HG02623 (cell line): ENCODE measurements around the gene NCAM2.

ENCODE experiments used
- ATAC-seq: cut with Tn5 transposase; IDR thresholded peaks from one replicate; pipeline ENCODE4 v1.9.1; 2021; ENCODE audit warnings: moderate library complexity; ENCODE audit not compliant: unreplicated experiment

The NCAM2 gene

DNA sequence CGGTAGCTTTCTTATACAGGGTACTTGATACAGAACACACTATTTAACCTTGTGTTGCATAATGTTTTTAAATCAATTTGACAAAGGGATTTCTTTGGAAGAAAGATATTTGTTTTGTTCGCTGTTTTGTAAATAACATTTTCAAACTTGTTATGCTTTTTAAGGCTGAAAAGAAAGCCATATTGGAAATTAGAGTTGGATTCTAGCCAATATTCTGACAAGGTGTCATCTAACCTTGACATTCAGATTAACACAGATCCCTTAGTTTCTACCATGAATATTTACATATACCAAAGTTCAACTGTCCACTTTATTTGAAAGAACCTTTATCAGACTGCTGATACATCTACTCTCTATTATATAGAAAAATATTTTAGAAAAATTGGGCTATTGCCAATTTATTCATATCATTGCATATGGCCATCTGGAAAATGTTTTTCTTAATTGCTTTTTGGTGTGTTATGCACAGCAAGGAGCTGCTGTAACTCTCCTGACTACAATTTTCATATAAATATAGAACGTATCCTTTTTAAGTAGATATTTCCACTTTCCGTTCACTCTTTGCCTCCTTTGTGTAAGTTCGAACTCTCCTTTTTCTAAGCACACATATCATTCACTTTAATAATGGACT is 206.3 kb downstream of the NCAM2 start:
- ATAC-seq: no peak

- no peak for ATAC-seq
These were observed 207.4 kb downstream of the NCAM2 start for GRCh38 chr21:21205604-21206003.

DNA sequence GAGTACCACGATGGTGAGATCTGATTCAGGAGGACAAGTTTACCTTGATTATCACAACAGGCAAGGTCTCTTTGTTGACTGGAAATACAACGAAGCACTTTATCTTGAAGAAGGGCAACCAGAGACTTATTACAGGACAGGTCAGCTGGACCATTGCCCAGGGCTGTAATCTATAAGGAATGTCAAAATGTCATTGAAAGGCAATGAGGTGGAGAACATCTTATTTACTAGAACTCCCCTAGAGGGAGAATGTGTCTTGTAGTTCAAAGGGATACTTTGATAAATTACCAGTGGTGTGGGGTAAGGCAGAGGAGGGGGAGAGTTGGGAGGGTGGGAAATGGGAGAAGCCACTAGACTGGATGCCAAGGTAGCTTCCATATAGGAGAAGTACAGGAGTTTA is 212.3 kb downstream of the NCAM2 start:
- no peak for ATAC-seq

DNA sequence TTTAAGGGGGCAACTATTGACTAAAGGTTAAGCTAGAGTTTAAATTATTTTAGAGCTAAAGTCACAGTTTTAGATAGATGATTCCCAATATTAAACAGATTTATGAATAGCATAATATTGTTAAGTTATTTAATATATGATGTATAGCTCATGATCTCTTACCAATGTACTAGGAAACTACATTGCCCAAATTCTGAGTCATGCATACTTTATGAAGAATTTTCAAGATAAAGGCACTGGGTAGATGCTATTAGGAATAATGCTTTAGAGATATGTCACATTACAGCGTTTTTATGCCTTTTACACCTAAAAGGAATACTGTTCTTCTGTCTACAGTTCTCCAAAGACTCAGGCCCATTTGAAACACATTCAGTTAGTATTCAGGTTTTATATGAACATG is 215.1 kb downstream of the NCAM2 start:
- no peak for ATAC-seq

DNA sequence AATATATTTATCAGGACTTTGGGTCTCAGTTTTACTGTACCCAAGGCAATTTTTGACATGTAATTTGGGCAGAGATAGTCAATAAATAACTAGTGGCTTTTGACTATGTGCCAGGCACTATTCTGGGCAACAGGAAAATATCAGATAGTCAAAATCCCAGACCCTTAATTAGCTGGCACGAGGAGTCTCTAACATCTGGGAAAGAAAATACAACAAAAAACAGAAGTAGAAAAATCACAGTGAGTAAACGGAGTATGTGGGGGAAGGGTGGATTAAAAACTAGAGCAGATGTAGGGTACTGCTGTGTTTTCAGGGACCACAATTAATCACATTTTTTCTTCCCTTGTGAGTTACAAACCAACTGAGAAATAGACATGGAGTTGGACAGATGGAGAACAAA is 217.8 kb downstream of the NCAM2 start:
- no peak for ATAC-seq

GRCh38 chr21:21226472-21226871 is 228.3 kb downstream of the NCAM2 start:
- ATAC-seq: no peak

- ATAC-seq: no peak
These were observed 232.5 kb downstream of the NCAM2 start for GRCh38 chr21:21230672-21231071.

DNA sequence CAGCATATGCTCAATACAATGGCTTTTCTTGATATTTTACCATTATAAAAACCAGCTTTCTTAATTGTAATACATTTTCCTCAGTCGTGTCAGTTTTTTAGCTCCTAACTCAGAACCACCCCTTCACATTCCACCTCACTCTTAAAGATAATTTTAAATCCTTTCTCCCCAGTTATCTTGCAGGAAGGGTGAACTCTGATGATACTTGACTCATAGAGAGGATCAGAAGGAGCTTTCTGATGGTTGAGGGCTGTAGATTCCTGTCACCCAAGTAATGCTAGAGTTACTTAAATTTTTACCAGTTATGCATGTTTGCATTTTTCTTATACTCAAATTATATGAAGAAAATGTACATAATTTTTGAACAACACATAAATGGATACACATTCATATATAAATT is 233.7 kb downstream of the NCAM2 start:
- no peak for ATAC-seq

DNA sequence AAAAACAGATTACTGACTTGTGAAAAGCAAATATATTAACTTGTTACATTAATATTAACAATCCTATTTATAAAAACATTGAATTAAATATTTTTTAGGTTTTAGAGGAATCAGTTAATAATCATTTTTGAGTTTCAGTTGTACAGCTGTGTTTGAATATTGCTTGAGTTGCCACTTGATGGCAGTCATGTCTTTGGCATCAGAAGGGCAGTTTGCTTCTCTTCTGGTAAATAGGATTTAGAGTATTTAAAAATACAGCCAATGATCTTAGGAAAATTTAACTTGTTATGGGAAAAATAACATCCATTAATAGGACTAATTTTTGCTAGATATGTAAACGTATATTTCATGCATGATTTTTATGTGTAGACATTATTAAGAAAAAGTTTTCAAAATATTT is 234.1 kb downstream of the NCAM2 start:
- ATAC-seq: no peak

- ATAC-seq: no peak
These were observed 234.8 kb downstream of the NCAM2 start for GRCh38 chr21:21233051-21233450.

GRCh38 chr21:21236996-21237395 is 238.8 kb downstream of the NCAM2 start:
- ATAC-seq: no peak

- ATAC-seq: no peak
These were observed 240.6 kb downstream of the NCAM2 start for GRCh38 chr21:21238629-21239400.

- ATAC-seq: no peak
These were observed 243.2 kb downstream of the NCAM2 start for GRCh38 chr21:21241391-21241790.

DNA sequence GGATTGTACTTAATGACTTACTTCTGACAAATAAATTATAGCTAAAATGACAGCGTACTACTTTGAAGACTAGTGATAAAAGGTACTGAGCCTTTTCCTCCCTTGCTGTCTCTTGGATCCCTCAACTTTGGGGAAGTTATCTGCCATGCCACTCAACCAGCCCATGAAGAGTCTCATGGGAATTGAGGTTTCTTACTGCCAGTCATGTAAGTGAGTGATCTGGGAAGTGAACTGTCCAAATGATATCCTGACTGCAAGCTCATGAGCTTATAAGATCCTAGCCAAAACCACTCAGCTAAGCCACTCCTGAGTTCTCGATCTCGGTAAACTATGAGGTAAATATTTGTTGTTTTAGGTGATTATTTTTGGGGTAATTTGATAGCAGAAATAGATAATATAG is 247.8 kb downstream of the NCAM2 start:
- no peak for ATAC-seq

- no peak for ATAC-seq
These were observed 249.2 kb downstream of the NCAM2 start for GRCh38 chr21:21247424-21247823.

GRCh38 chr21:21262048-21262447 is 263.8 kb downstream of the NCAM2 start:
- ATAC-seq: no peak

DNA sequence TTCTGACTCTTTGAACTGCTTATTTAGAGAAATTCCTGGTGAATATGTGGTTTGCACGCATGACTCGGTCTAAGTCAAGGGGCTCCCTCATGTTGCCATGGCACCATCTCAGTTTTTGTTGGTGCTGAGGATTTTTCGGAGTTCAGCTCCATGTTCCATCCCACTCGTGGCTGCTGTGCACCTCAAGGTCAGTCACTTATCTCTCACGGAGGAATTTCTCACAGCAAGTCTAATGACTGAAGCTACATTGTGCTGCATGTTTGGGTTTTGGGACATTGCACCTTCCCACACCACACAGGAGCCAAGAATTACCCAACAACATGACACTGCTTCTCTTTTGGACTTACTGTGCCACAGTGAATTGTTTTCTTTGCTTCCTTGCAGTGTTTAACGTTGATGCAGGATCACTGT is 269.9 kb downstream of the NCAM2 start:
- ATAC-seq: no peak

GRCh38 chr21:21268885-21269284 is 270.7 kb downstream of the NCAM2 start:
- ATAC-seq: no peak

DNA sequence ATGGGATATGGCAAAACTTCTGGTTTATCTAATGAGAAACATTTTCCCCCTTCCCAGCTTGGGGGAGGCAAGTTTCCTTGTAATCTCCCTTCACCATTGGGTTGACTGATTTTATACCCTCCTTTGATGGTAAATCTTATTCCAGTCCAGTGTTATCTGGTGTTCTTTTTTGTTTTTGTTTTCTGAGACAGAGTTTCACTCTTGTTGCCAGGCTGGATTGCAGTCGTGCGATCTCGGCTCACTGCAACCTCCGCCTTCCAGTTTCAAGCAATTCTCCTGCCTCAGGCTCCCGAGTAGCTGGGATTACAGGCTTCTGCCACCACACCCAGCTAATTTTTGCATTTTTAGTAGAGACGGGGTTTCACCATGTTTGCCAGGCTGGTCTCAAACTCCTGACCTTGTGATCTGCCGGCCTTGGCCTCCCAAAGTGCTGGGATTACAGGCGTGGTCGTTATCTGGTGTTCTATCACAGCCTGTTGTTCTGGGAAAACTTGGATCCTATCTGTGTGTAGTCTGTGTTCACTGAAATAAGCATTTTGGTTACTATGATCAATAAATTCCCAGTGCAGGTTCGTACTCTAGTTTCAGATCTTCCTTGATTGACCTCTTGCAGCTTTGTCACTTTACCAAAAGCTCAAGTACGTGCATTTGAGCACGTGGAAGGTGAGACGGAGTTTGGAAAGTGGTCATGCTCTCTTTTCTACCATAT is 281.1 kb downstream of the NCAM2 start:
- ATAC-seq: no peak

- no peak for ATAC-seq
These were observed 285.6 kb downstream of the NCAM2 start for GRCh38 chr21:21283810-21284209.

GRCh38 chr21:21286170-21286798 is 288.1 kb downstream of the NCAM2 start:
- ATAC-seq: no peak

GRCh38 chr21:21290751-21291150 is 292.5 kb downstream of the NCAM2 start:
- no peak for ATAC-seq
